Body of pancreas (tissue), 4 donors: ENCODE data around the gene BHLHE40. TPM values are rescaled to one million over a fixed set of nuclear protein-coding genes. Genes with fewer than 3 reads are reported as not detected.

Experiments used
- ATAC-seq: fragments of 150-250 bp; one replicate; pipeline ENCODE4 v1.9.1; 2016
- DNase-seq, 4 donors: peaks; one replicate each; pipeline ENCODE4 v3.0.0-alpha.2; 2019
- H3K27ac ChIP-seq, 4 donors: fragments of 200-600 bp; sonication (generic); 1 replicate in 3 of 4; 2 replicates in 1 of 4; pipeline versions ENCODE4 v1.5.1 to v1.6.1; 2016 to 2019; ENCODE audit warnings: mild to moderate bottlenecking in 1 of 4, mixed read lengths in 1 of 4, moderate library complexity in 1 of 4
- H3K27me3 ChIP-seq, 2 donors: fragments of 200-600 bp; sonication (generic); one replicate each; pipeline ENCODE4 v1.6.0; 2016; ENCODE audit warnings: mild to moderate bottlenecking in 1 of 2
- H3K36me3 ChIP-seq, 2 donors: fragments of 200-600 bp; sonication (generic); replicated peaks in 1 of 2; 2 replicates each; pipeline ENCODE4 v1.5.1; 2016; ENCODE audit warnings: low read depth in 2 of 2; ENCODE audit not compliant: insufficient read depth in 1 of 2
- H3K4me1 ChIP-seq: fragments of 200-600 bp; sonication (generic); one replicate; pipeline ENCODE4 v1.6.0; 2016
- H3K4me3 ChIP-seq, 2 donors: fragments of 200-600 bp; sonication (generic); 1 replicate in 1 of 2; 2 replicates in 1 of 2; pipeline ENCODE4 v1.5.1; 2016 to 2019
- H3K9me3 ChIP-seq, 3 donors: fragments of 200-600 bp; sonication (generic); 1 replicate in 2 of 3; 2 replicates in 1 of 3; pipeline ENCODE4 v1.5.1; 2016
- CTCF ChIP-seq, 7 experiments: fragments of 450-650 bp in 4 of 7; fragments of 200-600 bp in 3 of 7; sonication (generic) in 3 of 7; IDR thresholded peaks; one replicate each; pipeline ENCODE4 v1.5.1; 2016 to 2019; ENCODE audit warnings: antibody characterized with exemption in 7 of 7
- POLR2A ChIP-seq, 3 donors: fragments of 450-650 bp; IDR thresholded peaks; one replicate each; pipeline ENCODE4 v1.6.1; 2016; ENCODE audit warnings: antibody characterized with exemption in 3 of 3, mild to moderate bottlenecking in 2 of 3
- WGBS, 2 donors: methylation state at CpG; one replicate each; pipeline ENCODE4 v1.1.5; 2017; 5-methylcytosine and 5-hydroxymethylcytosine counted together
- intact Hi-C: fragments of 100-400 bp; cut with DNase I; formaldehyde crosslinking; loops from one replicate; pipeline ENCODE4 v1.15.1; 2023
- total RNA-seq, 2 donors: library from RNA; depleted of rRNA; stranded (reverse); fragments of >200 nt; gene quantifications; one replicate each; pipeline ENCODE4 v1.1.0, GENCODE V29; 2016

Gene BHLHE40
- total RNA-seq, 2 donors from 2014 or later = 28.5 to 30.3 TPM

GRCh38 chr3:4990069-4990468, 10.8 kb downstream of the BHLHE40 start:
- DNase-seq (no peak), ATAC-seq (no peak)
- H3K36me3 ChIP-seq = no peaks in the 10 kb centered on the region
- no peak overlapping the region for H3K4me3 ChIP-seq
- intact Hi-C loops = no loop called here
- no peak overlapping the region for H3K27ac ChIP-seq
- TF ChIP-seq CTCF (IDR thresholded peaks at IDR 0.05) = no peak
- no peak for TF ChIP-seq POLR2A (IDR thresholded peaks at IDR 0.05)
- peaks cover 49% of the 10 kb centered on the region for H3K4me1 ChIP-seq
- 76 to 86% methylated on average over 3 of the region's 3 CpGs for WGBS, 2 donors
- H3K27me3 ChIP-seq = no peaks in the 10 kb centered on the region
- H3K9me3 ChIP-seq = no peaks in the 10 kb centered on the region

DNA sequence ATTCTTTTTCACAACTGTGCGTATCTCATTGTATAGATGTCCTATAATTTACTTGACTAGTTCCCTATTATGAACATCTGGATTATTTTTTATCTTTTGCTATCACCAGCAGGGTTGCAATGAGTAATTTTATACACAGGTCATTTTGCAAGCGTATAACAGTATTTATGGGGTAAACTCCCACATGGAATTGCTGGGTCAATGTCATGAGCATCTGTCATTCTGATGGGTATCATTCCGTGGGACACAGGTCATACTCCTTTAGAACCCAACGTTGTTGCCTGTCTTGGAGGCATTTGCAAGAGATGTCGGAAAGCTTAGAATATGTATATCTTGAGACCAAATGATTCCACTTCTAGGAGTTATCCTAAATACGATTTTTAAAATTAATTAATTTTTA, 12.9 kb downstream of the BHLHE40 start:
- Histone ChIP-seq H3K4me1 (peaks cover 30% of the 10 kb centered on the region), H3K27me3 (no peaks in the 10 kb centered on the region), H3K4me3 (no peak overlapping the region), H3K9me3 (no peaks in the 10 kb centered on the region), H3K36me3 (no peaks in the 10 kb centered on the region), H3K27ac (no peak overlapping the region)
- no peak for ATAC-seq
- TF ChIP-seq CTCF (IDR thresholded peaks at IDR 0.05) (no peak), POLR2A (IDR thresholded peaks at IDR 0.05) (no peak)
- DNase-seq = no peak
- WGBS, 2 donors = 81 to 86% methylated on average over 6 of the region's 6 CpGs
- intact Hi-C loops = no loop called here

- peaks cover 16% of the 10 kb centered on the region for H3K4me1 ChIP-seq
- H3K27me3 ChIP-seq = no peaks in the 10 kb centered on the region
- DNase-seq (peak in 1 of 4 donors; percentile 3), ATAC-seq (no peak)
- no peaks in the 10 kb centered on the region for H3K9me3 ChIP-seq
- WGBS, 2 donors = 84 to 89% methylated on average over 4 of the region's 4 CpGs
- intact Hi-C loops = no loop called here
- H3K36me3 ChIP-seq = no peaks in the 10 kb centered on the region
- no peak overlapping the region for H3K27ac ChIP-seq
- TF ChIP-seq POLR2A (IDR thresholded peaks at IDR 0.05) (no peak), CTCF (IDR thresholded peaks at IDR 0.05) (no peak)
- no peak overlapping the region for H3K4me3 ChIP-seq
These were observed 14.3 kb downstream of the BHLHE40 start for GRCh38 chr3:4993276-4994143.

DNA sequence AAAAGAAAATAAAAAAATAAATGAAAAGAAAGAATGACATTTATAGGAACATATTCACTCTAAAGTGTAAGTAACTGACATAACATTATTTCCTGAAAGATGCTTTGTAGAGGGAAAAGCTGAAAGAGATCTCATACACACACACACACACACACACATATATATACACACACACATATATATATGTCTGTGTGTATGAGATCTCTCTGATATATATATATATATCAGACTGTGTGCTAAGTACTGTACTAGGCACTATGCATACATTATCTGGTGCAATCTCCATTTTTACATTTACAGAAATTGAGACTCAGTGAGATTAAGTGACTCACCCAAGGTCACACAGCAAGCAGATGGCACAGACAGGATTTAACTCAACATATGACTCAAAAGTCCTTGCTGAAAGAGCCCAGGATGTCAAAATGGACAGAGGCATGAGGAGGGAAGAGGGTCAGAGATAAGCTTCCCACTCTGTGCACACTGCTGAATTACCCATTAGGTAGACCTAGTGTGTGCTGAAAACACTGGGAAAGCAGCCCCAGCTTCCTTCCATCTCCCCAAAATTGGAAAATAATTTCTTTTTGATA, 15.0 kb downstream of the BHLHE40 start:
- no peaks in the 10 kb centered on the region for H3K9me3 ChIP-seq
- DNase-seq (peak in 1 of 4 donors; percentile 6), ATAC-seq (peak; percentile 39)
- no peaks in the 10 kb centered on the region for H3K36me3 ChIP-seq
- intact Hi-C loops = no loop called here
- H3K4me3 ChIP-seq = no peak overlapping the region
- TF ChIP-seq POLR2A (IDR thresholded peaks at IDR 0.05) (no peak), CTCF (IDR thresholded peaks at IDR 0.05) (no peak)
- peak overlapping the region in 3 of 4 donors; percentile 34 to 77 (median 47) for H3K27ac ChIP-seq
- peaks cover 8% of the 10 kb centered on the region for H3K4me1 ChIP-seq
- no peaks in the 10 kb centered on the region for H3K27me3 ChIP-seq
